GM18505 (cell line): ENCODE data around the gene ERC2.

Experiments
- ATAC-seq: cut with Tn5 transposase; IDR thresholded peaks from one replicate; pipeline ENCODE4 v1.9.1; 2021; ENCODE audit not compliant: unreplicated experiment
- POLR2A ChIP-seq: IDR thresholded peaks from 4 replicates; pipeline ENCODE4 v1.6.1; 2011; ENCODE audit warnings: borderline replicate concordance; ENCODE audit not compliant: insufficient read depth, insufficient read length; ENCODE audit errors: extremely low read depth

The ERC2 gene

DNA sequence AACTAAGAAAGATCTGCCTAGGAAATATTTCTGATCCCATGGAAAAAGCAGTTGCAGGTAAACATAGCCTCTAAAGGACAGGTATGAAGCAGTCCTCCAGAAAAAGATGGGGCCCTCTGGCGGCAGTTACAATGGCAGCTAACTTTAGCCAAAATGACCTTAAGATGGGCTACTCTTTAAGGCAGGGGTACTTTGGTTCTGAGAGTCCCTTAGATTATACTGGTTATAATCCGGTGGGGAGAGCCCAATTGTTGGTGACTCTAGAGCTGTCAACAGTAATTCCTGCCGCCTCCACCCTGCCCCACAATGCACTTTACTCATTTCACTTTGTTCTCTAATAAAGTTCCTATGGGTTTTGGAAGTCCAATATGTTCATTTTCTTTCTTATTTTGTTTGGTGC lies 568.4 kb downstream of the ERC2 start:
- TF ChIP-seq POLR2A: no peak
- no peak for ATAC-seq

DNA sequence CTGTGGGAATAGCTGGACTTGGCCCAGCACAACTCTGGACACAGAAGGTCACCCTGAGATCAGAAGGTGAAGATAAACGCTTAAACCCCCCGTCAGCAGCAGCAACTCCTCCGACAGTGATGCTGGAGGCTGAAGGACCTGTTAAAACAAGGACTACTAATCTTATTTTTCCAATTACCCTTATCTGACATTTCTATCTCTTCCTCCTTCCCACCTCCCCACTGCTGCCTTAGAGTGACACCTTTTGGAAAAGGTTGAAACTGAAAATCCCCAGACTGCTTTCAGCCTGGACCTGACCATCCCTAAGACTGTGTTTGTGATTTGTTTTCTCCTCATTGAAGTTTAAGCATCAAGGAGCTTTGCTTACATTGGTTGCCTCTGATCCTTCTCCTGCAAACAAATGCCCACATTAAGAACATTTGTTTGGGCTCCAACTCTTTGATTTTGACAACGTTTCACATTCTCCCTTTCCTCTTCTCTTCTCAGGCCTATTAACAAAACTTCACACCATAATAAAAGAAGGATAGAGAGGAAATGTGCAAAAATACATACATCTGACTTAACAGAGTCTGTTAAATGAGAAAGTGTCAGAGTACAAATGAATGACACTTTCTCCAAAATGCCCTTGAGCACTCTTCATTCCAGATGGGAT lies 570.6 kb downstream of the ERC2 start:
- ATAC-seq: no peak
- no peak for TF ChIP-seq POLR2A

GRCh38 chr3:55895897-55896566 lies 572.2 kb downstream of the ERC2 start:
- TF ChIP-seq POLR2A: no peak
- ATAC-seq: no peak

GRCh38 chr3:55894605-55895004 lies 573.7 kb downstream of the ERC2 start:
- no peak for ATAC-seq
- no peak for TF ChIP-seq POLR2A

- no peak for ATAC-seq
- no peak for TF ChIP-seq POLR2A
Measured at GRCh38 chr3:55893045-55893664, 575.1 kb downstream of the ERC2 start.

DNA sequence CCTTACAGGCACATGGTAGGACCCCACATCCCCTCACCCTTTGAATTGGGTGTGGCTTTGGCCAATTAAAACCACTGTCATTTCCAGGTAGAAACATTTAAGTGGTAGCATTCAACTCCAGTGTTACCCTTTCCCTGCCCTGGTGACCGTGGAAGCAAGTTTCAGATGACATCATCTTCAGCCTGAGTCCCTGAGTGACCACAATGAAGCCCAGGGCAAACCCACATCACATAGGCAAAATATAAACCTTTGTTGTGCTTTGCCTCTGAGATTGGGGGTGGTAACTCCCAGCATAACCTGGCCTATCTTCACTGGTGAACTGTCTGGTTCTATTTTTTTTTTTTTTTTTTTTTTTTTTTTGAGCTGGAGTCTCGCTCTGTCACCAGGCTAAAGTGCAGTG lies 577.2 kb downstream of the ERC2 start:
- no peak for TF ChIP-seq POLR2A
- ATAC-seq: no peak

DNA sequence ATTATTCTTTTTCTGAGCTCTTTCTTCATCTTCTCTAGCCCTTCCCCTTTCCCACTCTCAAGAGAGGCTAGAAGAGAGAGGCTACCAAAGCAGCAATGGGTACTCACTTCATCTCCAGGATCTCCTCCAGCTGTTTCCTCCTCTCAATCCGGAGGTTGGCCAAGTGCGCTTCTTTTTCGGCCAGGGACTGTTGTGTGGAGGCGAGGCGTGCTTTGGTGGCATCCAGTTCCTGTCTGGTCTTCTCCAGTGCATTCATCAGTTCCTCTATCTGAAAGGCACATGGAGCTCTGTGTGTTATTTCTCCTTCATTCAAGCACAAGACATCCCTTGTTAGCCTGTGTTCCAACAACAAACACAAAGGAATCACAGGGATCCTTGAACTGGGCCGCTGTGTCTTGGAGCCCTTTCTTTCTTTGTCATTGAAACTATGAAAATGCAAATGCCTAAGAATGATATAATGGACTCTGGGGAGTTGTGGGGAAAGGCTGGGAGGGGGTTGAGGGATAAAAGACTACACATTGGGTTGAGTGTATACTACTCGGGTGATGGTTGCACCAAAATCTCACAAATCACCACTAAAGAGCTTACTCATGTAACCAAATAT lies 579.9 kb downstream of the ERC2 start:
- TF ChIP-seq POLR2A: no peak
- ATAC-seq: no peak

GRCh38 chr3:55885721-55886120 lies 582.5 kb downstream of the ERC2 start:
- ATAC-seq: no peak
- no peak for TF ChIP-seq POLR2A

DNA sequence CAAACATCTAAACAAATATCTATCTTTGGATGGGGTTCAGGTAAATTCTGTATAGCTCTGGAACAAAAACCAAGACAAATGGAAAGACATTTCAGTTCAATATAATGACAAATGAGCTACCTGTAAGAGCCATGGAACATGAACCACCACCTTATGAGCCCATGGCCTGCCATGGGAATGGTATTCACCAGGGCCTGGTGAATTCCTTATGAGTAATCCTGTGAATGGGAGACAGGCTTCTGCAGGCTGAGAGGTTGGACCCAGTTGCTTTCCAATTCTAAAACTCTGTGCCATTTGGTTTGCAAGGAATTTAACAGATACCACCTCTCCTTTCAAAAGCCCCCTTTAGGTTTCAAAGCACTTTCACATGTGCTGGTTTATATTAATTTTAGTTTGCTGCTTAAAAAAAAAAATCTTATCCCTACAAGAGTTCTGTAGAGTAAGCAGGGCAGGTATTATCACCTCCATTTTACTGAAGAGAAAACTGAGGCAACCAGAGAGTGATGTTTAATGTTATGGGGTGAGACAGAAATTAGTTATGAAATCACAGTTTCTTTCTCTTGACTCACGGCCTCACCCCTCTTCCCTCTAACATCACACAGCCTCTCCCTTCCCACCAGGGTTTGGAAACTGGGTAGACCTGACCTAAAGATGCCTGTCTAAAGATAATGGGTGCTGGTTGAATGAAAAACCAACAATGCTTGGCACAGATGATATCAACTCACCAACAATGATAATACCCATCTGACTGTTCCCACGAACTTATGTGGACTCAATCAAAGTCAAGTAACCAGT lies 583.6 kb downstream of the ERC2 start:
- ATAC-seq: no peak
- no peak for TF ChIP-seq POLR2A

DNA sequence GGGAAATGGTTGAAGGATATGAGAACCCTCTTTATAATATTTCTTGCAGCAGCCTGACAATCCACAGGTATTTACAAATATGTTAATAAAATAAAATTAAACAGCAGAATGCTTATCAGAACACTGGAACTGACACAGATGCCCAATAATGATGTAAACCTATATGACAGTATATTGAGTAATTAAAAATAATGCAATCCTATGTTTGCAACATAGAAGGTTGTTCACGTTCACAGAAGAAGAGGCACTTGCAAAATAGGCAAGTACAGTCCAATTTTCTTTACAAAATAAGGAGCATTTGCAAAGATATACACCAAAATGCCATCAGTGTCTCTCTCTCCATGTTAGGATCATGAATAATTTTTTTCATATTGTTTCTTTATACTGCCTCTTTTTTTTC lies 584.2 kb downstream of the ERC2 start:
- no peak for ATAC-seq
- no peak for TF ChIP-seq POLR2A

GRCh38 chr3:55882006-55882405 lies 586.3 kb downstream of the ERC2 start:
- no peak for TF ChIP-seq POLR2A
- ATAC-seq: no peak

DNA sequence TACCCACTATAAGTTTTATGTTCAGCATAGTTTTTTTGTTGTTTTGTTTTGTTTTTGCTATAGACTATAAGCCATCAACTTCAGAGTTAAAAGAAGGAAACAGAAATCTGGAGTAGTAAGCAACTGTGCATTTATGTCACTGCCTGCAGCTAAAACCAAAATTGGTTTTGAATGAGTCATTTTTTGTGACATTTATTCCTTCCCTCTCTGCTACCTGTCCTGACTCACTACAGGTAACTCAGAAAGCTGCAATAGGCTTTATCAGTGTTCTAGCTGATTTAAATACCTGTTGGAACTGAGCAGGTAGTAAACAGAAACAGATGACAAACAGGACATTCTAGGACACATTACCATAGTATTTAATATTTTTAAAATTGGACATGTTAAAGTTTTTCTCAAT lies 587.9 kb downstream of the ERC2 start:
- no peak for TF ChIP-seq POLR2A
- ATAC-seq: no peak

DNA sequence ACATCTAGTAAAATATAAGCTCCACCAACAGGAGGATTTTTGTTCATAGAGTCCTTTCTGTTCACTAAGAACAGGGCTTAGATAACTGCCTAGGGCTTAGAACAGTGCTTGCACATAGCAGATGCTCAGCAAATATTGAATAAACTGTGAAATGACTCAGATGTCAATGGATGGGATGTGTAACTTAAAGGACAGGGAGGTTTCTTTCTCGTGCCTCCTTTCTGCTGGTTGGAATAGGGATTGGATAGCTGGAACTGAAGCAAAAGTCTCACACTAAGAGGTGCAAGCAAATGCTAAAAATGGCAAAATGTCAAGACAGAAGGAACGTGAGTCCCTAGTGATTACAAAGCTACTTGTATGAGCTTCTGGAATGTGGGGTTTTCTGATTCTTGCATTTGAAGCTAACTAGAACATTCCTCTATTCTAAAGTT lies 588.4 kb downstream of the ERC2 start:
- TF ChIP-seq POLR2A: no peak
- no peak for ATAC-seq

GRCh38 chr3:55877703-55878102 lies 590.6 kb downstream of the ERC2 start:
- TF ChIP-seq POLR2A: no peak
- no peak for ATAC-seq

GRCh38 chr3:55876560-55876959 lies 591.7 kb downstream of the ERC2 start:
- TF ChIP-seq POLR2A: no peak
- no peak for ATAC-seq
